Left lung (tissue), 10 donors: ENCODE data around the gene GPATCH8. TPM values are rescaled to one million over a fixed set of nuclear protein-coding genes. Genes with fewer than 3 reads are reported as not detected.
A peak's percentile ranks its signal among the peaks of the same experiment; 100 is the strongest.
"Not testable (repeated sequence)": the region's sequence is repeated elsewhere in the genome, so short reads cannot be mapped to it uniquely, and the experiment has no call there.

ENCODE experiments used
- ATAC-seq: fragments of 200-7000 bp; cut with Tn5 transposase; one replicate; pipeline ENCODE4 v1.9.1; 2020; ENCODE audit warnings: moderate library complexity
- DNase-seq, 4 donors: peaks; one replicate each; pipeline ENCODE4 v3.0.0-alpha.2; 2013 to 2020
- H3K27ac ChIP-seq, 2 donors: fragments of 200-600 bp; sonication (generic) in 1 of 2; one replicate each; pipeline versions ENCODE4 v1.5.0 to v1.8.0; 2020 to 2021
- H3K27me3 ChIP-seq, 2 donors: fragments of 200-600 bp; sonication (generic) in 1 of 2; one replicate each; pipeline versions ENCODE4 v1.5.0 to v1.8.0; 2020 to 2021
- H3K36me3 ChIP-seq, 2 donors: fragments of 200-600 bp; sonication (generic) in 1 of 2; one replicate each; pipeline versions ENCODE4 v1.5.0 to v1.8.0; 2020 to 2021
- H3K4me1 ChIP-seq, 2 donors: fragments of 200-600 bp; one replicate each; pipeline ENCODE4 v1.8.0; 2021
- H3K4me3 ChIP-seq, 2 donors: fragments of 200-600 bp; sonication (generic) in 1 of 2; one replicate each; pipeline versions ENCODE4 v1.5.0 to v1.8.0; 2020 to 2021; ENCODE audit warnings: mild to moderate bottlenecking in 1 of 2
- H3K9me3 ChIP-seq, 2 donors: fragments of 200-600 bp; sonication (generic) in 1 of 2; one replicate each; pipeline versions ENCODE4 v1.5.0 to v1.8.0; 2020 to 2021
- intact Hi-C, 2 donors: fragments of 100-400 bp; cut with DNase I; formaldehyde crosslinking; loops; one replicate each; pipeline versions ENCODE4 v1.11.2 to v1.14.2; 2022
- polyA plus RNA-seq, 6 donors: library from polyadenylated mRNA; unstranded; fragments of 120-200 nt; gene quantifications; one replicate each; pipeline ENCODE4 v1.2.1, GENCODE V29; 2013; ENCODE audit not compliant: insufficient read length in 6 of 6
- total RNA-seq, 2 donors: library from RNA; stranded (reverse); fragmentation: NEBNext Ultra II Directional; extraction: Animal tissue kit (Norgen Biotek cat#: 25700); gene quantifications; one replicate each; pipeline ENCODE4 v1.2.1, GENCODE V29; 2021
- TF ChIP-seq, protein P1 (sequence below), 2 donors: fragments of 200-600 bp; sonication (generic) in 1 of 2; IDR thresholded peaks; one replicate each; pipeline versions ENCODE4 v1.5.0 to v1.8.0; 2021; ENCODE audit warnings: antibody characterized with exemption in 2 of 2
- donor health status: DM: no; HTN: yes; CAD: no.
- donor health status: DM: no; HTN: no; CAD: no.

The GPATCH8 gene
- total and polyA plus RNA-seq, 8 donors, result 29.8 to 57.5 (median 52.9) TPM

DNA sequence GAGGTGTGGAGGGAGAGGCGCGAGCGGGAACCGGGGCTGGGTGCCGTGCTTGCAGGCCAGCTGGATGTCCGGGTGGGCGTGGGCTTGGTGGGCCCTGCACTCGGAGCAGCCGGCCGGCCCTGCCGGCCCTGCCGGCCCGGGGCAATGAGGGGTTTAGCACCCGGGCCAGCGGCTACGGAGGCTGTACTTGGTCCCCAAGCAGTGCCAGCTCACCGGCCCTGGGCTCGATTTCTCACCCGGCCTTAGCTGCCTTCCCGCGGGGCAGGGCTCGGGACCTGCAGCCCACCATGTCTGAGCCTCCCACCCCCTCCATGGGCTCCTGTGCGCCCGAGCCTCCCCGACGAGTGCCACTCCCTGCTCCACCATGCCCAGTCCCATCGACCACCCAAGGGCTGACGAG is 24.7 kb upstream of the GPATCH8 start:
- H3K27ac ChIP-seq, result no peak overlapping the region
- peaks cover 0 to 5% of the 10 kb centered on the region in 2 donors for H3K9me3 ChIP-seq
- intact Hi-C loops, result no loop called here
- no peak for DNase-seq
- H3K27me3 ChIP-seq, result peaks cover 0 to 8% of the 10 kb centered on the region in 2 donors
- H3K36me3 ChIP-seq, result no peaks in the 10 kb centered on the region
- ATAC-seq, result no peak
- TF ChIP-seq, protein P1, sequence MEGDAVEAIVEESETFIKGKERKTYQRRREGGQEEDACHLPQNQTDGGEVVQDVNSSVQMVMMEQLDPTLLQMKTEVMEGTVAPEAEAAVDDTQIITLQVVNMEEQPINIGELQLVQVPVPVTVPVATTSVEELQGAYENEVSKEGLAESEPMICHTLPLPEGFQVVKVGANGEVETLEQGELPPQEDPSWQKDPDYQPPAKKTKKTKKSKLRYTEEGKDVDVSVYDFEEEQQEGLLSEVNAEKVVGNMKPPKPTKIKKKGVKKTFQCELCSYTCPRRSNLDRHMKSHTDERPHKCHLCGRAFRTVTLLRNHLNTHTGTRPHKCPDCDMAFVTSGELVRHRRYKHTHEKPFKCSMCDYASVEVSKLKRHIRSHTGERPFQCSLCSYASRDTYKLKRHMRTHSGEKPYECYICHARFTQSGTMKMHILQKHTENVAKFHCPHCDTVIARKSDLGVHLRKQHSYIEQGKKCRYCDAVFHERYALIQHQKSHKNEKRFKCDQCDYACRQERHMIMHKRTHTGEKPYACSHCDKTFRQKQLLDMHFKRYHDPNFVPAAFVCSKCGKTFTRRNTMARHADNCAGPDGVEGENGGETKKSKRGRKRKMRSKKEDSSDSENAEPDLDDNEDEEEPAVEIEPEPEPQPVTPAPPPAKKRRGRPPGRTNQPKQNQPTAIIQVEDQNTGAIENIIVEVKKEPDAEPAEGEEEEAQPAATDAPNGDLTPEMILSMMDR (IDR thresholded peaks at IDR 0.05), result no peak
- no peaks in the 10 kb centered on the region for H3K4me1 ChIP-seq
- H3K4me3 ChIP-seq, result no peak overlapping the region

DNA sequence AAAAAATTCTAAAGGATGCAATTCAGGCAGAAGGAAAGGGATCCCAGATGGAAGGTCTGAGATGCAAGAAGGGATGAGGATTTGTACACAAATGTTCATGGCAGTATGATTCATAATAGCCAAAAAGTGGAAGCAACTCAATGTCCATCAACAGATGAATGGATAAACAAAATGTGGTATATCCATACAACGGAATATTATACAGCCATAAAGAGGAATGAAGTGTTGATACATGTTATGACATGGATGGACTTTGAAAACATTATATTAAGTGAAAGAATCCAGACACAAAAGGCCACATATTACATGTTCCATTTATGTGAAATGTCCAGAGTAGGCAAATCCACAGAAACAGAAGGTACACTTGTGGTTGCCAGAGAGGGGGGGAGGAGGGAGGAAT is 23.9 kb upstream of the GPATCH8 start:
- H3K4me1 ChIP-seq, result no peaks in the 10 kb centered on the region
- H3K36me3 ChIP-seq, result no peaks in the 10 kb centered on the region
- peaks cover 0 to 5% of the 10 kb centered on the region in 2 donors for H3K9me3 ChIP-seq
- TF ChIP-seq, protein P1 (IDR thresholded peaks at IDR 0.05), result no peak
- intact Hi-C loops, result no loop called here
- peaks cover 0 to 8% of the 10 kb centered on the region in 2 donors for H3K27me3 ChIP-seq
- H3K27ac ChIP-seq, result no peak overlapping the region
- H3K4me3 ChIP-seq, result no peak overlapping the region
- ATAC-seq, result no peak
- no peak for DNase-seq

DNA sequence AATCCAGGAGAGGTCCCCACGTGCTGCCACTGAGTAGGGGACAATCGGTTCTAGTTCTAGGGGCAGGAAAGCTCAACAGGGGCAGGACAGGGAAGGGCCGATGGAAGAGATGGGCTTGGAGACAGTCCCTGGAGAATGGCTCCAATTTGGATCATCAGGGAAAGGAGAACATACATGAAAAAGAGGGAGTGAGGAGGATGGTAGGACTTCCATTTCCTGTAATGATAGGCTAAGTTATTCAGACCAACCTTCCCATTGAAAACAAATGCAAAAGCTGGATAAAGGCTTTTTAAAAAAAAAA is 20.4 kb upstream of the GPATCH8 start:
- no peaks in the 10 kb centered on the region for H3K4me1 ChIP-seq
- intact Hi-C loops, result no loop called here

DNA sequence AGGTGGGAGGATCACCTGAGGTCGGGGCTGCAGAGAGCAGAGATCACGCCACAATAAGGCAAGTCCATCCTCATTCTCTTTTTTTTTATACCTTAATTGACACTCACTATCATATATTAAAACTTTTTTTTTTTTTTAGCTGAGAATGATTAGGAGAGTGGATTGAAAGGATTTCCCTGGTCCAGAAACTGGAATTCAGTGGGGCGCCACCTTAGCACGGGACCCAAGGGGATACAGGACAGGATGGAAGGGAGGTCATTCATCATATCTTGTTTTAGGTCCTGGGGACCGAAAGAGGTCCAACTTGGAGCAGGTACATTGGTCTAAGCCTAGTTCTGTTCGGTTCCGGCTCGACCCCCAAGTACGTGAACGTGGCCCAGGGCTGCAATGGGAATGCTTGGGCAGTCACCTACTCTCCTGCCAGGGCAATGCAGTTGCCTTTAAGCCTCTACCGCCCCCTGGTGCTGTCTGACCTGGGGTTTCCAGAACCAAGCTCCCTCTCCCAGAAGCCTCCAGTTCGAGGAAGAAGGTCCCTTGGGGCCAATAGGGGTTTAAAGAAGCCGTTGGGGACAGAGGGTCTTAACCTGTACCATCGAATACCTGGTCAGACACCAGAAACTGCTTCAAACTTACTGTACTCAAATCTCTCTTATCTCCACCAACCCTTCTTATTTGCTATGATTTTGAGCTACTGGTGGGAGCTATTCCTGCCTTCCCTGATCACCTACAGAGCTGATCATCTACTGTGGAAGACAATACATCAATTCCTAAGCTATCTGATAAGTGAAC is 19.9 kb upstream of the GPATCH8 start:
- peak in 1 of 4 donors; percentile 63 for DNase-seq
- no peaks in the 10 kb centered on the region for H3K4me1 ChIP-seq

More for the DNA sequence above, 20.4 kb upstream of the GPATCH8 start:
- Histone ChIP-seq H3K36me3 (no peaks in the 10 kb centered on the region), H3K27ac (no peak overlapping the region), H3K27me3 (peaks cover 0 to 13% of the 10 kb centered on the region in 2 donors), H3K9me3 (peaks cover 0 to 5% of the 10 kb centered on the region in 2 donors), H3K4me3 (no peak overlapping the region)
- TF ChIP-seq, protein P1 (IDR thresholded peaks at IDR 0.05), result no peak
- no peak for ATAC-seq
- DNase-seq, result no peak

DNA sequence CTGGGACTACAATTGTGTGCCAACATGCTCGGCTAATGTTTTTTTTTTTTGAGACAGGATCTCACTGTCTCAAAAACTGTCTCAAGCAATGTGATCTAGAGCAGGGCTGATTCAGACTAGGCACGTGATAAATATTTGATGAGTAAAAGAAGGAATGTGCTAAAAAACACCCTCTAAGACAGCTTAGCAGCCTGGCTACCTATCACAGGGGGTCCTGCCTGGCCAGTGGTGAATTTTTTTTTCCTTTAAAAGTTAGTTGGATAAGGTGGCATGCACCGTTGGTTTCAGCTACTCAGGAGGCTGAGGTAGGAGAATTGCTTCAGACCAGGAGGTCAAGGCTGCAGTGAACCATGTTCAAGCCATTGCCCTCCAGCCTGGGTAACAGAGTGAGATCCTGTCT is 14.8 kb upstream of the GPATCH8 start:
- no peaks in the 10 kb centered on the region for H3K9me3 ChIP-seq
- DNase-seq (no peak), ATAC-seq (no peak)
- H3K36me3 ChIP-seq, result no peaks in the 10 kb centered on the region
- TF ChIP-seq, protein P1 (IDR thresholded peaks at IDR 0.05), result no peak
- no peak overlapping the region for H3K27ac ChIP-seq
- H3K4me3 ChIP-seq, result no peak overlapping the region
- no peaks in the 10 kb centered on the region for H3K4me1 ChIP-seq
- intact Hi-C loops, result no loop called here
- H3K27me3 ChIP-seq, result peaks cover 0 to 41% of the 10 kb centered on the region in 2 donors

More for the DNA sequence above, 19.9 kb upstream of the GPATCH8 start:
- no peaks in the 10 kb centered on the region for H3K36me3 ChIP-seq
- H3K27me3 ChIP-seq, result peaks cover 0 to 18% of the 10 kb centered on the region in 2 donors
- no peak overlapping the region for H3K27ac ChIP-seq
- TF ChIP-seq, protein P1 (IDR thresholded peaks at IDR 0.05), result peak; percentile 31 to 34
- H3K9me3 ChIP-seq, result peaks cover 0 to 5% of the 10 kb centered on the region in 2 donors
- peak; percentile 92 for ATAC-seq
- H3K4me3 ChIP-seq, result no peak overlapping the region
- intact Hi-C loops, result no loop called here

DNA sequence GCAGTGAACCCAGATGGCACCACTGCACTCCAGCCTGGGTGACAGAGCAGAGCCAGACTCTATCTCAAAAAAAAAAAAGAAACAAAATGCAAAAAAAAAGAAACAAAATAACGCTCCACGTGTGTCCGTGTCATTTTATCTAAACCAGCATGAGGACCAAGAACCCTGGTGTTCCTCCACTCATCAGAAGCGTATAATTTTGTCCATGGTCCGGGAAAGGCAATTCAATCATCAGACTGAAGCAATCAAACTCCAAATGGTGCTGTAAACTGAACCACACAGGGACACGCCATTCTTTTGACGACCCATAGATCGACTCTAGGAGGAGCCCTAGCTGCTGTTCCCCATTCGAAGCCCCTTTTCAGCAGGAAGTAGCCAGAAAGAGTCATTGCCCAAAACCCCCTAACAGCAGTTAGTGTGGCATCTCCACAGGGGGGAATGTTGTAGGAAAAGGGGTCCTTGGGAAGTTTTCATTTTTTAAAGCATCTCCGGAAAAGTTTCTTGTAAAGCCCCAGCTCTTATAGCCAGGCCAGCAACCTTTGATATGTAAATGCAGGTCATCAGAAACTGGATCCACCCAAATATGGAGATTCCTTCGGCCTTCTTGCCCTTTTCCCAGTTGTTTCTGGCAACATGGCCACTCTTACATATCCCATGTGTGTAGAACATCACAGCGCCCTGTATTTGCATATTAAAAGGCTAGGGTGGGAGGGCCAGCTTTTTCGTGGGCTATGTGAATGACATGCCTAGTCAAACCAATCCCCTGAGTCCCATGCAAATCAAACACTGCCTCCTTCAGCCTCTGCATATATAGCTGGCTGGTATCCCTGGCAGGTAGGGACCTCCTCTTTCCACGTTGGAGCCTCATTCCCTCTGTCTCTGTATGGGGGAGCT is 8.3 kb upstream of the GPATCH8 start:
- intact Hi-C loops, H3K4me3 ChIP-seq, ATAC-seq, H3K27ac ChIP-seq, DNase-seq, H3K36me3 ChIP-seq, H3K9me3 ChIP-seq, H3K4me1 ChIP-seq: not testable (repeated sequence)
- H3K27me3 ChIP-seq, result peaks cover 0 to 36% of the 10 kb centered on the region in 2 donors

DNA sequence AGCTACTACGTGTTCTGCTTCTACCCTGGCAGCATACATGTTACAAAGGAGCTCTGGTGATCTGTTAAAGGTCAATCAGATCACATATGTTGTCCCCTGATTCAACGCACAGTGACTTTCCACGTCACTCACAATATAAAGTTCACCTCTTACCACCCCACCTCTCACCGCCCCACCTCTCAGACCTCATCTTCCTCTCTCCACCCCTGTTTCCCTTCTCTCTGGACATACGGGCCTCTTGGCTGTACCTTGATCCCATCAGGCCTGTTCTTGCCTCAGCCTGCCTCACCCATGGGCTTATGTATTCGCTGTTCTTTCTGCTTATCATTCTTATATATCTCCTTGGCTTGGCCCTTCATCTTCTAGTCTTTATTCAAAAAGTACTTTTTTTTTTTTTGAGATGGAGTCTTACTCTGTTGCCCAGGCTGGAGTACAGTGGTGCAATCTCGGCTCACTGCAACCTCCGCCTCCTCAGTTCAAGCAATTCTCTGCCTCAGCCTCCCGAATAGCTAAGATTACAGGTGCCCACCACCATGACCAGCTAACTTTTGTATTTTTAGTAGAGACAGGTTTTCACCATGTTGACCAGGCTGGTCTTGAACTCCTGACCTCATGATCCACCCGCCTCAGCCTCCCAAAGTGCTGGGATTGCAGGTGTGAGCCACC is 3.9 kb upstream of the GPATCH8 start:
- not testable (repeated sequence) for ATAC-seq, DNase-seq, H3K27ac ChIP-seq, H3K4me3 ChIP-seq, H3K36me3 ChIP-seq, H3K9me3 ChIP-seq, H3K27me3 ChIP-seq
- intact Hi-C loops, result loop anchor here in 1 of 2 donors (10.0 kb wide), 1 partner anchor 112 kb away; no protein-coding TSS in a partner anchor
- peaks cover 4 to 11% of the 10 kb centered on the region in 2 donors for H3K4me1 ChIP-seq
